Stimulated activated CD8-positive, alpha-beta memory T cell treated with anti-CD3 and anti-CD28 coated beads, Interleukin-15, amount 100 ng/mL, for 48 hours (primary cell): ENCODE results near the gene TAS2R41.

ENCODE experiments used
- DNase-seq, 2 donors: peaks; one replicate each; pipeline ENCODE4 v3.0.0-alpha.2; 2020; ENCODE audit warnings: low read depth in 2 of 2

The TAS2R41 gene

GRCh38 chr7:143492799-143493739, 15.4 kb downstream of the TAS2R41 start:
- no peak for DNase-seq

DNA sequence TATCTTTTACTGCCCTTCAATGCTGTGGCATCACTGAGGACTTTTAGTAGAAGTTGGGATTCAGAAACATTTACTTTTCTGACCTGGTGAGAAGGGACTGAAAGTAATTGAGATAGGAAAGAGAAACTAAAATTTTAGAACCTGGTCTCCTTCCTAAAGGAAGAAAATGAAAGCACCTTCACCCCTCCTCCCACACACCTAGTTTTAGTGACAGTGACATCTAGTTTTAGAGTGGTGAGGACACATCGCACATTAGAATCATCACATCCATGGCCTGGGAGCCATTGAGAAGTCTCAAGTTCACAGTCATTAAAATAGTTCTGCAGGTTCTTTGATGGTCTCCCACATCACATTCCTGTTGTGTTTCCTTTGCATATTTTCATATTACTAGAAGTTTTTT, 16.1 kb downstream of the TAS2R41 start:
- DNase-seq, result no peak

DNA sequence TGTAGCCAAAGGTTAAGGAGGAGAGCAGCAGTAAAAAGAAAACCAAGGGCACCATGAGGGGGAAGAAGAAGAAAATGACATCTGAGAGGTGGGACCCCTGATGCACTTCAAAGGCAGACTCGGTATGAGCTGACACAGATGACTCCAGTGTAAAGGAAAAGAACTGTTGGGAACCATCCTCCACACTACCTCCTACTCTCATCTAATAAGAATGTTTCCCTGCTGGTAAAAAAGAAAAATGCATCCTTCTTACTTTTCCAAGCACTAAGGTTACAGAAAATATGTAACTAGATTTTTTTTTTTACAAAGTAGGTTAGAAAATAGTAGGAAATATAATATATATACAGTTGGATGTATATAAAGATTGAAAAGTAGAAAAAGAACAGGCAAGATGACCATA, 16.9 kb downstream of the TAS2R41 start:
- DNase-seq, result no peak

GRCh38 chr7:143495851-143496250, 18.2 kb downstream of the TAS2R41 start:
- no peak for DNase-seq

DNA sequence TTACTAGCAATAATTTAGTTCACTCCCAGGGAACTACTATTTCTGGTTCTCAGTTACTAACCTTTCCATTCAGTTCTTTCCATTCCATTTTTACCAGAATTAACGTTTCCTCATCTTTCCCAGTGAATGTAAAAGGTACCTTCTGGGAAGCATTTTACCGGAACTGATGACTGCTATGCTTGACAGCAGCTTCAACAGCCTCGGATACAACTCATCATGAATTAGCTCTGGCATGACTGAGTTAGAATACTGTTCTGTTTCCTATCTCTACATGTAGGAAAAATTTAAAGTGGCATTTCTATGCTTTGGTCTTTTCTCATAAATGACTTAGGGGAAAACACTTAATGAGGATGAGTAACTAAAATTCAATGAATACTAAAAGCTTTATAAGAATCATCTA, 18.6 kb downstream of the TAS2R41 start:
- DNase-seq, result no peak

- no peak for DNase-seq
Measured at GRCh38 chr7:143497008-143497795, 19.5 kb downstream of the TAS2R41 start.

GRCh38 chr7:143499246-143499645, 21.6 kb downstream of the TAS2R41 start:
- no peak for DNase-seq

GRCh38 chr7:143499743-143500348, 22.2 kb downstream of the TAS2R41 start:
- DNase-seq, result no peak

- no peak for DNase-seq
Measured at GRCh38 chr7:143503261-143503660, 25.6 kb downstream of the TAS2R41 start.

GRCh38 chr7:143504215-143504936, 26.7 kb downstream of the TAS2R41 start:
- no peak for DNase-seq

GRCh38 chr7:143504937-143505297, 27.2 kb downstream of the TAS2R41 start:
- no peak for DNase-seq

DNA sequence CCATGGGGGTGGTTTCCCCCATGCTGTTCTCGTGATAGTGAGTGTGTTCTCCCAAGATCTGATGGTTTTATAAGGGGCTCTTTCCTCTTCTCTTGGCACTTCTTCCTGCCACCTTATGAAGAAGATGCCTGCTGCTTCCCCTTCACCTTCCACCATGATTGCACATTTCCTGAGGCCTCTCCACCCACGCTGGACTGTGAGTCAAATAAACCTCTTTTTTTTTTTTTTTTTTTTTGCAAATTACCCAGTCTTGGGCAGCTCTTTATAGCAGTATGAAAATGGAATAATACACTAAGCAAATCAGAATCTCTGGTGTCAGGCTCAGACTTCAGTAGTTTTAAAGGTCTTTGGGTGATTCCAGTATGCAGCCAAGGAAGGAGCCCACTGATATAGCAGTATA, 28.2 kb downstream of the TAS2R41 start:
- no peak for DNase-seq

DNA sequence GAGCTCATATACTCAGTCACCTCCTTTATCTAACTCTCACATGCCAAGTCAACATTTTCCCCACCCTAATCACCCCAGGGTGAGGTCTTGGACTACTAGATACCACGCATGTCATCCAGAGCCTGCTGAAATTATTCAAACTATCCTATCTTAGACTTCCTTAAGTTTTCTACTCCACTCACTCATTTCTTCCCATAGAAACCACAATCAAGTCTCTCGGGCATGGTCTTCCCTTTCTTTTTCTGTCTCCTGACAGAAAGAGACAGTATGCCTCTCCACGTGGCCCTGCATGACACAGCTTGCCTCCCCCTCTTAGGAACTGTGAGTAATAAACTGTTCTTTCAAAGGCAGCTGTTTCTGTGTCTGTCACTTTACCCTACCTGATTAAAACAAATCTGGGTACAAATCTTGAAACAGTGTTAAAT, 29.4 kb downstream of the TAS2R41 start:
- DNase-seq, result no peak

GRCh38 chr7:143507534-143508055, 29.9 kb downstream of the TAS2R41 start:
- no peak for DNase-seq

GRCh38 chr7:143510854-143511592, 33.4 kb downstream of the TAS2R41 start:
- DNase-seq, result no peak

DNA sequence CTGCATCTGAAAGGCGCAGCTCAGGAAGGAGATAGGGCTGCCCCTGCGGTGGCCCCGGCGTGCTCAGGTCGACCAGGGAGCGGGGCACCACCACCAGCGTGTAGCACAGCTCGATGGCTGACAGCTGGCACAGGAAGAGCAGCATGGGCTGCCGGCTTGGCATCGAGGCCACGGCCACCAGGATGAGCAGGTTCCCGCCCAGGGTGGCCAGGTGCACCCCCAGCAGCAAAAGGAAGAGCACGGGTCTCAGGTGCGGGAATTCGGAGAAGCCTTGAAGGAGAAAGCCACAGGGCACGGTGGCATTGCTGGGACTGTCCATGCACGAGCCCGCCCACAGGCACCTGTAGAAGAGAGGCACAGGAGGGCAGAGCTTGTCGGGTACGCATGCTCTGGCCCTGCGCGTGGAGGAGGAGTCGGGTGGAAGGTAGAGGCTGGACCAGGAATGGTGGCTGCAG, 33.9 kb downstream of the TAS2R41 start:
- DNase-seq, result no peak

DNA sequence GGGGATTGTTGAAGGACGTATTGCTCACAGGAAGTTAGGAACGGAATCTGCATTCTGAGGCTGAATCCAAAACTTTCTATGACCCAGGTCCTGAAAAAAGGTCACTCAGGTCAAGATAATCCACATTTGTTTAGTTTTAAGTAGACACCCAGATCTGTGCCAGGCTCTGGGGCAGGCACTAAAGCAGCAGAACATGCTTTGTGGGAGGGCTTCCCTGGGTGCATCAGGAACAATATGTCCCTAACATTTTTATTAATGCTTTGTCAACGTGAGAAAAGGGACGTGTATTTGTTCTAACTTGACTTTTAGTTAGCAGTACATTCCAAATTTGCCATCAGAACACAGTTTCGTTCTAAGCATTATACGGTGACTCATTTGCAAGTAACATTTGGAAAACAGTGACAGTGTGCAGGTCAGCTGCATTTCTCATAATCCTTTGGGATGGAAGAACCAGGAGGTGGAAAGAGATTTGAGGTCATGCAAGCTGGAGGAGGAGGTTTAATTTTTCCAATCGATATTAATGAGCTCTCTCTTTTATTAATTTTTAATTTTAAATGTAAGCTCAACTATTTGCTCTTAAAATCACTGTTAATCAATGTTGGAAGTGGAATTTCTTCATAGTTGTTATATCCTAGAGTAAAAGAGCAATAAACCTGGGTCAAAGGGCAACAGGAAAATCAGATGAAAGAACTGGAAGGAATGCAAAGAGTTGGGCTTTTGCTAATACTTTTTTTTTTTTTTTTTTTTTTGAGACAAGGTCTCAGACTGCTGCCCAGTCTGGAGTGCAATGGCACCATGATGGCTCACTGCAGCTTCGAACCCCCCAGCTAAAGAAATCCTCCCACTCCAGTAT, 35.0 kb downstream of the TAS2R41 start:
- no peak for DNase-seq

DNA sequence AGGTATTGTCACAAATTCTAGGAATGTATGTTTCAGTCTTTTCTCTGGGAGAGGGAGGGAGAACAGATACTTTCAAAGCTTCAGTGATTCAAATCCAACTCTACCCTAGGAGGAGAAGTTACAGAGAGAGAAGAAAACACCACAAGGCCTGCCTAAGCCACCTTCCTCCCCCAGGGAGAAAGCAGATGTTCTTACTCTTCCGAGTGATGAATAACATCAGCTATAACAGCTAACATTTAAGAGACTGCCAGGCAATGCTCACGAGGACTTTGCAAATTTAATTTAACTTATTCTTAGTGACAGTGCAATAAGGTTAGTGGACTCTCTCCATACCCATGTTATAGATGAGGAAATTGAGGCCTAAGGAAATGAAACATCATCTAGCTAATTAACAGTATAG, 36.8 kb downstream of the TAS2R41 start:
- DNase-seq, result no peak

DNA sequence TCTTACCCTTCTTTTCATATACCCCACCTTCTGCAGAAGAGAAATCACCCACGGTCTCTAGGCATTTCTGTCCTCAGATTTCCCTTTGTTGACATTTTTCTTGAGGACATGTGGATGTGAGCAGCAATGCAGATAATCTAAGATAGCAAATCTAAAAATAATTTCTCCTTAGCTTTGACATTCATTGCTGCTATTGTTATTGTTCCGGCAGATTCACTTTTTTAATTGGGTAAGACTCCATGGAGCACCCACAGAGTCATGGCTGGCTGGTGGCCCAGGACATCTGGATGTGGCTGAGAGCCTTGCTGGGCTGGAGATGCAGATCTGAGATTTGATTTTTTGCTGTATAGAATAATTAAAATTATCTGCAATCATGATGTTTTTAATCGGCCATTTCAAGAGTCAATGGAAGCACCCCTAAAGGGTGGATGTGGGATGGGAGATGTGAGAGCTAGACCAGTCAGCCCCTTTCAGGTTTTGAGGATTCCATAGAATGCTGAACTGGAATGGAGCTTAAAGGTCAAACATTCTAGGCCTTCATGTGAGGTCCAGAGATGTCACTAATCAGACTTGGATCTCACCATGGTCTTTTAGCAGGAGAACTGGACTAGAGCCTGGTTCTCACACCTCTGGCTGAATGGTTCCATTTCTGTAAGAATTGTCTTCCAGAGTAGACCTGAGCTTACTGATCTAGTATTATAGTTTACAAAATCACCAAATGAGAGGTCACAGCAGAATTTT, 37.5 kb downstream of the TAS2R41 start:
- DNase-seq, result no peak
